ENCODE results near the gene KYAT1. TPM values are rescaled to one million over a fixed set of nuclear protein-coding genes. Genes with fewer than 3 reads are reported as not detected.

The KYAT1 gene
- total and polyA plus RNA-seq, 2 of the 13 experiments (the other 11 are each of a cell fraction or from before 2014, with no cell fraction given): 9.2 to 46.5 TPM

DNA sequence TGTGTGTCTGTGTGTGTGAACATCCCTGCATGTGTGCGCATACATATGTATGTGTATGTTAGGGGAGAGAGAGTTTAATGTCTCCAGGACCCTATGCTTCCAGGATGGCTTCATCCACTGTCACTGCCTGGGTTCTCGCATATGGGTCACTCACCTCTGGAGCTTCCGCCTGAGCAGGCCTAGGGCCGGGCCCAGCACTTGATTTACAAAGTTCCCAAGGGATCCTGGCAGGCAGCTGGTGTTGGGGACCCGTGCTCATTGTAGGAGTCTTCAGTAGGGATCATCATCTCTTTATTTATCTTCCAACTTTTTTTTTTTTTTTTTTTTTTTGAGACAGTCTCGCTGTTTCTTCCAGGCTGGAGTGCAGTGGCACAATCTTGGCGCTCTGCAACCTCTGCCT lies 81.7 kb downstream of the KYAT1 start (continued):
- TF ChIP-seq, protein P1, sequence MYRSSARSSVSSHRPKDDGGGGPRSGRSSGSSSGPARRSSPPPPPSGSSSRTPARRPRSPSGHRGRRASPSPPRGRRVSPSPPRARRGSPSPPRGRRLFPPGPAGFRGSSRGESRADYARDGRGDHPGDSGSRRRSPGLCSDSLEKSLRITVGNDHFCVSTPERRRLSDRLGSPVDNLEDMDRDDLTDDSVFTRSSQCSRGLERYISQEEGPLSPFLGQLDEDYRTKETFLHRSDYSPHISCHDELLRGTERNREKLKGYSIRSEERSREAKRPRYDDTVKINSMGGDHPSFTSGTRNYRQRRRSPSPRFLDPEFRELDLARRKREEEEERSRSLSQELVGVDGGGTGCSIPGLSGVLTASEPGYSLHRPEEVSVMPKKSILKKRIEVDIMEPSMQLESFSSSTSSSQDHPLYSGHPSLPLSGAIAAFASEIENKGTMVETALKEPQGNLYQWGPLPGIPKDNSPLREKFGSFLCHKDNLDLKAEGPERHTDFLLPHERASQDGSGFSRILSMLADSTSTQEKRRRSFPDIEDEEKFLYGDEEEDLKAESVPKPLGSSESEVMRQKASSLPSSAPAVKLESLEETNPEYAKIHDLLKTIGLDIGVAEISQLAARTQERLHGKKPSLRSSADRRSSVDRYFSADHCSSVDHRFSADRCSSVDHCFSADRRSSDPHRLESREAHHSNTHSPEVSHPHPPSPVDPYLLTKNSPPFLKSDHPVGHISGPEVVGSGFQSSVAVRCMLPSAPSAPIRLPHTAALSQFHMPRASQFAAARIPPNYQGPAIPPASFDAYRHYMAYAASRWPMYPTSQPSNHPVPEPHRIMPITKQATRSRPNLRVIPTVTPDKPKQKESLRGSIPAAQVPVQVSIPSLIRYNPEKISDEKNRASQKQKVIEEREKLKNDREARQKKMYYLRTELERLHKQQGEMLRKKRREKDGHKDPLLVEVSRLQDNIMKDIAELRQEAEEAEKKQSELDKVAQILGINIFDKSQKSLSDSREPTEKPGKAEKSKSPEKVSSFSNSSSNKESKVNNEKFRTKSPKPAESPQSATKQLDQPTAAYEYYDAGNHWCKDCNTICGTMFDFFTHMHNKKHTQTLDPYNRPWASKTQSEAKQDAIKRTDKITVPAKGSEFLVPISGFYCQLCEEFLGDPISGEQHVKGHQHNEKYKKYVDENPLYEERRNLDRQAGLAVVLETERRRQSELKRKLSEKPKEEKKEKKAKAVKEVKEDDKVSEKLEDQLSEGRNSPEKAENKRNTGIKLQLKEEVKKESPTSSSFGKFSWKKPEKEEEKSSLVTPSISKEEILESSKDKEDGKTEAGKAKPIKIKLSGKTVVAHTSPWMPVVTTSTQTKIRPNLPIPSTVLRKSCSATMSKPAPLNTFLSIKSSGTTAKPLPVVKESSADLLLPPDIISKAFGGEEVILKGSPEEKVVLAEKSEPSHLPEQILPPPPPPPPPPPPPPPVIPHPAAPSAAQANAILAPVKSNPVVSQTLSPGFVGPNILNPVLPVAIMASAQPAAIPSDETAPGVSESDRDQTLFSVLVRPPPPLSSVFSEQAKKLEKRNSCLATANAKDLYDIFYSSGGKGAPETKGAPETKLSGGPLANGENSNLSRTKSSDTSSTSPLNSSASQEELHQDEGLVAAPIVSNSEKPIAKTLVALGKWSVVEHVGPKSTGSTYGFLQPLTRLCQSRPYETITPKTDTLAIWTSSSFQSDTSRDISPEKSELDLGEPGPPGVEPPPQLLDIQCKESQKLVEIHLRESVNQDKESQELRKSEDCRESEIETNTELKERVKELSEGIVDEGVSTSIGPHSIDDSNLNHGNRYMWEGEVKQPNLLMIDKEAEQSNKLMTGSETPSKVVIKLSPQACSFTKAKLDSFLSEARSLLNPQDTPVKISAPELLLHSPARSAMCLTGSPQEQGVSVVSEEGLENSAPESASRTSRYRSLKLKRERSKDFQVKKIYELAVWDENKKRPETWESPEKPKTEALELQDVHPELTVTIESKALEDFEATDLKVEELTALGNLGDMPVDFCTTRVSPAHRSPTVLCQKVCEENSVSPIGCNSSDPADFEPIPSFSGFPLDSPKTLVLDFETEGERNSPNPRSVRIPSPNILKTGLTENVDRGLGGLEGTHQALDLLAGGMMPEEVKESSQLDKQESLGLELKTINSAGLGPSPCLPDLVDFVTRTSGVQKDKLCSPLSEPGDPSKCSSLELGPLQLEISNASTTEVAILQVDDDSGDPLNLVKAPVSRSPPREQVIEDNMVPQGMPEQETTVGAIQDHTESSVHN (CRISPR knock-in tag; IDR thresholded peaks at IDR 0.05): no peak
- TF ChIP-seq, protein P2, sequence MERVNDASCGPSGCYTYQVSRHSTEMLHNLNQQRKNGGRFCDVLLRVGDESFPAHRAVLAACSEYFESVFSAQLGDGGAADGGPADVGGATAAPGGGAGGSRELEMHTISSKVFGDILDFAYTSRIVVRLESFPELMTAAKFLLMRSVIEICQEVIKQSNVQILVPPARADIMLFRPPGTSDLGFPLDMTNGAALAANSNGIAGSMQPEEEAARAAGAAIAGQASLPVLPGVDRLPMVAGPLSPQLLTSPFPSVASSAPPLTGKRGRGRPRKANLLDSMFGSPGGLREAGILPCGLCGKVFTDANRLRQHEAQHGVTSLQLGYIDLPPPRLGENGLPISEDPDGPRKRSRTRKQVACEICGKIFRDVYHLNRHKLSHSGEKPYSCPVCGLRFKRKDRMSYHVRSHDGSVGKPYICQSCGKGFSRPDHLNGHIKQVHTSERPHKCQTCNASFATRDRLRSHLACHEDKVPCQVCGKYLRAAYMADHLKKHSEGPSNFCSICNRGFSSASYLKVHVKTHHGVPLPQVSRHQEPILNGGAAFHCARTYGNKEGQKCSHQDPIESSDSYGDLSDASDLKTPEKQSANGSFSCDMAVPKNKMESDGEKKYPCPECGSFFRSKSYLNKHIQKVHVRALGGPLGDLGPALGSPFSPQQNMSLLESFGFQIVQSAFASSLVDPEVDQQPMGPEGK (CRISPR knock-in tag; IDR thresholded peaks at IDR 0.05): no peak
- TF ChIP-seq, protein P3, sequence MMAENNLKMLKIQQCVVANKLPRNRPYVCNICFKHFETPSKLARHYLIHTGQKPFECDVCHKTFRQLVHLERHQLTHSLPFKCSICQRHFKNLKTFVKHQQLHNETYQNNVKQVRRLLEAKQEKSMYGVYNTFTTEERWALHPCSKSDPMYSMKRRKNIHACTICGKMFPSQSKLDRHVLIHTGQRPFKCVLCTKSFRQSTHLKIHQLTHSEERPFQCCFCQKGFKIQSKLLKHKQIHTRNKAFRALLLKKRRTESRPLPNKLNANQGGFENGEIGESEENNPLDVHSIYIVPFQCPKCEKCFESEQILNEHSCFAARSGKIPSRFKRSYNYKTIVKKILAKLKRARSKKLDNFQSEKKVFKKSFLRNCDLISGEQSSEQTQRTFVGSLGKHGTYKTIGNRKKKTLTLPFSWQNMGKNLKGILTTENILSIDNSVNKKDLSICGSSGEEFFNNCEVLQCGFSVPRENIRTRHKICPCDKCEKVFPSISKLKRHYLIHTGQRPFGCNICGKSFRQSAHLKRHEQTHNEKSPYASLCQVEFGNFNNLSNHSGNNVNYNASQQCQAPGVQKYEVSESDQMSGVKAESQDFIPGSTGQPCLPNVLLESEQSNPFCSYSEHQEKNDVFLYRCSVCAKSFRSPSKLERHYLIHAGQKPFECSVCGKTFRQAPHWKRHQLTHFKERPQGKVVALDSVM (CRISPR knock-in tag; IDR thresholded peaks at IDR 0.05): no peak
- no peak for TF ChIP-seq NFRKB (IDR thresholded peaks at IDR 0.05)
- TF ChIP-seq ZKSCAN5 (CRISPR knock-in tag; IDR thresholded peaks at IDR 0.05): no peak
